Sigmoid colon (tissue), 7 donors: ENCODE results near the gene CSNK1A1. TPM values are rescaled to one million over a fixed set of nuclear protein-coding genes. Genes with fewer than 3 reads are reported as not detected.
"Not testable (repeated sequence)": the region's sequence is repeated elsewhere in the genome, so short reads cannot be mapped to it uniquely, and the experiment has no call there.

Experiments
- DNase-seq: peaks from one replicate; pipeline ENCODE4 v3.0.0-alpha.2; 2019
- H3K27ac ChIP-seq, 4 donors: fragments of 200-600 bp; sonication (generic); one replicate each; pipeline ENCODE4 v1.5.1; 2016 to 2019; ENCODE audit warnings: mild to moderate bottlenecking in 1 of 4
- H3K27me3 ChIP-seq, 3 donors: fragments of 200-600 bp; sonication (generic); one replicate each; pipeline ENCODE4 v1.5.1; 2019; ENCODE audit warnings: mild to moderate bottlenecking in 1 of 3
- H3K36me3 ChIP-seq, 4 donors: fragments of 200-600 bp; sonication (generic); one replicate each; pipeline ENCODE4 v1.5.1; 2016 to 2019
- H3K4me1 ChIP-seq, 4 donors: fragments of 200-600 bp; sonication (generic); one replicate each; pipeline ENCODE4 v1.5.1; 2017 to 2019
- H3K4me3 ChIP-seq, 4 donors: fragments of 200-600 bp; sonication (generic); one replicate each; pipeline ENCODE4 v1.5.1; 2017 to 2019; ENCODE audit warnings: mild to moderate bottlenecking in 2 of 4, moderate library complexity in 1 of 4
- H3K9me3 ChIP-seq, 4 donors: fragments of 200-600 bp in 3 of 4; sonication (generic) in 3 of 4; one replicate each; pipeline versions ENCODE4 v1.5.1 to v1.6.1; 2013 to 2019
- CTCF ChIP-seq, 4 experiments: fragments of 450-650 bp in 3 of 4; fragments of 200-600 bp in 1 of 4; IDR thresholded peaks; one replicate each; pipeline ENCODE4 v1.5.1; 2016 to 2019; ENCODE audit warnings: antibody characterized with exemption in 4 of 4, mild to moderate bottlenecking in 3 of 4, moderate library complexity in 2 of 4
- EP300 ChIP-seq, 4 donors: sonication (generic); formaldehyde crosslinking; IDR thresholded peaks; one replicate each; pipeline ENCODE4 v1.6.1; 2017; ENCODE audit warnings: antibody characterized with exemption in 4 of 4
- POLR2A ChIP-seq, 2 donors: fragments of 450-650 bp; IDR thresholded peaks; one replicate each; pipeline ENCODE4 v1.6.1; 2016; ENCODE audit warnings: antibody characterized with exemption in 2 of 2, mild to moderate bottlenecking in 2 of 2, moderate library complexity in 2 of 2
- POLR2AphosphoS5 ChIP-seq, 4 donors: sonication (generic); formaldehyde crosslinking; IDR thresholded peaks; one replicate each; pipeline ENCODE4 v1.6.1; 2017; ENCODE audit warnings: antibody characterized with exemption in 4 of 4
- WGBS, 2 donors: extraction: QIAGEN DNeasy Blood & Tissue Kit; methylation state at CpG; one replicate each; pipeline ENCODE4 v1.1.7; 2013; 5-methylcytosine and 5-hydroxymethylcytosine counted together
- intact Hi-C: fragments of 100-400 bp; cut with DNase I; formaldehyde crosslinking; loops from one replicate; pipeline ENCODE4 v1.15.1; 2023
- polyA plus RNA-seq, 3 donors: library from polyadenylated mRNA; stranded (reverse); fragments of 200-250 nt; gene quantifications; one replicate each; pipeline ENCODE4 v1.2.3, GENCODE V29; 2013
- total RNA-seq, 4 donors: library from RNA; depleted of rRNA; stranded (reverse); fragments of >200 nt; gene quantifications; one replicate each; pipeline ENCODE4 v1.1.0, GENCODE V29; 2016
- donor health status: healthy with polysubstance abuse.
- donor health status: Bipolar disorder and iron deficiency.
- donor health status: healthy.

The CSNK1A1 gene
- total and polyA plus RNA-seq, 7 donors = 85.3 to 298 (median 214) TPM

- intact Hi-C loops = no loop called here
- DNase-seq = no peak
- TF ChIP-seq CTCF (IDR thresholded peaks at IDR 0.05) (no peak), POLR2A (IDR thresholded peaks at IDR 0.05) (no peak), POLR2AphosphoS5 (IDR thresholded peaks at IDR 0.05) (no peak), EP300 (IDR thresholded peaks at IDR 0.05) (no peak)
- WGBS, 2 donors = 86 to 92% methylated on average over 15 of the region's 15 CpGs
- Histone ChIP-seq H3K27me3 (no peaks in the 10 kb centered on the region), H3K9me3 (no peaks in the 10 kb centered on the region), H3K27ac (peak overlapping the region in 2 of 4 donors; percentile 65 to 69), H3K4me3 (no peak overlapping the region), H3K4me1 (peaks cover 0 to 100% (median 90%) of the 10 kb centered on the region in 4 donors), H3K36me3 (peaks cover 7 to 30% (median 12%) of the 10 kb centered on the region in 4 donors)
Measured at GRCh38 chr5:149521739-149522685, 29.2 kb downstream of the CSNK1A1 start.

- no peaks in the 10 kb centered on the region for H3K27me3 ChIP-seq
- no peaks in the 10 kb centered on the region for H3K9me3 ChIP-seq
- DNase-seq = no peak
- no peak for TF ChIP-seq CTCF (IDR thresholded peaks at IDR 0.05)
- no peak for TF ChIP-seq POLR2A (IDR thresholded peaks at IDR 0.05)
- no peak for TF ChIP-seq EP300 (IDR thresholded peaks at IDR 0.05)
- no peak for TF ChIP-seq POLR2AphosphoS5 (IDR thresholded peaks at IDR 0.05)
- peaks cover 0 to 100% (median 86%) of the 10 kb centered on the region in 4 donors for H3K4me1 ChIP-seq
- H3K27ac ChIP-seq = peak overlapping the region in 3 of 4 donors; percentile 19 to 69 (median 65)
- intact Hi-C loops = no loop called here
- H3K36me3 ChIP-seq = peaks cover 7 to 27% (median 12%) of the 10 kb centered on the region in 4 donors
- no peak overlapping the region for H3K4me3 ChIP-seq
Measured at GRCh38 chr5:149519601-149520000, 31.6 kb downstream of the CSNK1A1 start.

- 28 to 63% methylated on average over 3 of the region's 3 CpGs for WGBS, 2 donors
- peak overlapping the region; percentile 39 to 69 (median 63) for H3K27ac ChIP-seq
- peaks cover 5 to 17% (median 9%) of the 10 kb centered on the region in 4 donors for H3K36me3 ChIP-seq
- H3K4me1 ChIP-seq = peaks cover 0 to 100% (median 87%) of the 10 kb centered on the region in 4 donors
- H3K9me3 ChIP-seq = no peaks in the 10 kb centered on the region
- no peak for TF ChIP-seq EP300 (IDR thresholded peaks at IDR 0.05)
- TF ChIP-seq POLR2A (IDR thresholded peaks at IDR 0.05) = no peak
- TF ChIP-seq POLR2AphosphoS5 (IDR thresholded peaks at IDR 0.05) = no peak
- TF ChIP-seq CTCF (IDR thresholded peaks at IDR 0.05) = no peak
- intact Hi-C loops = no loop called here
- H3K4me3 ChIP-seq = peak overlapping the region in 1 of 4 donors; percentile 1
- DNase-seq = no peak
- no peaks in the 10 kb centered on the region for H3K27me3 ChIP-seq
Measured at GRCh38 chr5:149518620-149519019, 32.6 kb downstream of the CSNK1A1 start.

- H3K27ac ChIP-seq = peak overlapping the region; percentile 39 to 69 (median 63)
- intact Hi-C loops = no loop called here
- no peak for TF ChIP-seq POLR2A (IDR thresholded peaks at IDR 0.05)
- peak in 3 of 4 donors; percentile 19 to 67 (median 48) for TF ChIP-seq POLR2AphosphoS5 (IDR thresholded peaks at IDR 0.05)
- H3K4me1 ChIP-seq = peaks cover 0 to 96% (median 85%) of the 10 kb centered on the region in 4 donors
- peaks cover 0 to 12% (median 2%) of the 10 kb centered on the region in 4 donors for H3K36me3 ChIP-seq
- H3K4me3 ChIP-seq = no peak overlapping the region
- no peaks in the 10 kb centered on the region for H3K9me3 ChIP-seq
- 63 to 66% methylated on average over 5 of the region's 5 CpGs for WGBS, 2 donors
- DNase-seq = no peak
- H3K27me3 ChIP-seq = no peaks in the 10 kb centered on the region
Measured at GRCh38 chr5:149517461-149518122, 33.6 kb downstream of the CSNK1A1 start.

- intact Hi-C loops = no loop called here
- WGBS, 2 donors = 54 to 82% methylated on average over 1 of the region's 1 CpG
- Histone ChIP-seq H3K4me1 (peaks cover 0 to 65% (median 56%) of the 10 kb centered on the region in 4 donors), H3K36me3 (peaks cover 3 to 35% (median 21%) of the 10 kb centered on the region in 4 donors), H3K27ac (peak overlapping the region in 3 of 4 donors; percentile 47 to 69 (median 65)), H3K4me3 (no peak overlapping the region), H3K9me3 (no peaks in the 10 kb centered on the region), H3K27me3 (no peaks in the 10 kb centered on the region)
- no peak for DNase-seq
- TF ChIP-seq EP300 (IDR thresholded peaks at IDR 0.05) (no peak), CTCF (IDR thresholded peaks at IDR 0.05) (no peak), POLR2AphosphoS5 (IDR thresholded peaks at IDR 0.05) (no peak), POLR2A (IDR thresholded peaks at IDR 0.05) (no peak)
Measured at GRCh38 chr5:149514512-149514911, 36.7 kb downstream of the CSNK1A1 start.

- Histone ChIP-seq H3K4me1 (peaks cover 0 to 55% (median 46%) of the 10 kb centered on the region in 4 donors), H3K27ac (peak overlapping the region in 3 of 4 donors; percentile 5 to 69 (median 65)), H3K36me3 (peaks cover 13 to 45% (median 31%) of the 10 kb centered on the region in 4 donors)
- intact Hi-C loops, H3K4me3 ChIP-seq, H3K27me3 ChIP-seq, H3K9me3 ChIP-seq, DNase-seq: not testable (repeated sequence)
- 86 to 91% methylated on average over 11 of the region's 11 CpGs for WGBS, 2 donors
Measured at GRCh38 chr5:149513372-149513947, 37.8 kb downstream of the CSNK1A1 start.
